Adrenal gland (tissue), 12 donors: Measurements from ENCODE around the gene PHF21A. TPM values are rescaled to one million over a fixed set of nuclear protein-coding genes. Genes with fewer than 3 reads are reported as not detected.

Experiments used
- DNase-seq, 7 donors: peaks; one replicate each; pipeline ENCODE4 v3.0.0-alpha.2; 2019 to 2020
- H3K27ac ChIP-seq, 5 donors: fragments of 200-600 bp; sonication (generic) in 4 of 5; 1 replicate in 3 of 5; 2 replicates in 2 of 5; pipeline versions ENCODE4 v1.5.1 to v1.8.0; 2016 to 2020; ENCODE audit warnings: mild to moderate bottlenecking in 1 of 5
- H3K27me3 ChIP-seq: fragments of 200-600 bp; 2 replicates; pipeline ENCODE4 v1.8.0; 2021
- H3K36me3 ChIP-seq, 2 donors: fragments of 200-600 bp; replicated peaks in 1 of 2; 1 replicate in 1 of 2; 2 replicates in 1 of 2; pipeline versions ENCODE4 v1.5.1 to v1.8.0; 2018 to 2022
- H3K4me1 ChIP-seq, 2 donors: fragments of 200-600 bp; replicated peaks in 1 of 2; 1 replicate in 1 of 2; 2 replicates in 1 of 2; pipeline versions ENCODE4 v1.5.1 to v1.8.0; 2018 to 2021
- H3K4me3 ChIP-seq, 4 donors: fragments of 200-600 bp; sonication (generic) in 3 of 4; one replicate each; pipeline ENCODE4 v1.5.1; 2016 to 2018
- H3K9me3 ChIP-seq, 3 donors: fragments of 200-600 bp; sonication (generic) in 1 of 3; replicated peaks in 1 of 3; 1 replicate in 2 of 3; 2 replicates in 1 of 3; pipeline versions ENCODE4 v1.5.1 to v1.8.0; 2016 to 2021
- CTCF ChIP-seq, 6 experiments: fragments of 450-650 bp in 4 of 6; fragments of 200-600 bp in 2 of 6; sonication (generic) in 1 of 6; IDR thresholded peaks; 1 replicate in 5 of 6; 2 replicates in 1 of 6; pipeline versions ENCODE4 v1.5.1 to v1.8.0; 2016 to 2021; ENCODE audit warnings: antibody characterized with exemption in 6 of 6, mild to moderate bottlenecking in 2 of 6, moderate library complexity in 1 of 6
- POLR2A ChIP-seq, 2 donors: fragments of 450-650 bp; IDR thresholded peaks; one replicate each; pipeline ENCODE4 v1.6.1; 2017; ENCODE audit warnings: antibody characterized with exemption in 2 of 2, mild to moderate bottlenecking in 2 of 2, moderate library complexity in 1 of 2
- WGBS, 4 donors: extraction: QIAGEN DNeasy Blood & Tissue Kit in 2 of 4; methylation state at CpG; one replicate each; pipeline versions ENCODE4 v1.1.5 to v1.1.7; 2013 to 2017; 5-methylcytosine and 5-hydroxymethylcytosine counted together
- intact Hi-C, 2 donors: fragments of 100-400 bp; cut with DNase I; formaldehyde crosslinking; loops; one replicate each; pipeline versions ENCODE4 v1.14.1 to v1.15.0; 2022 to 2023
- polyA plus RNA-seq, 3 donors: library from polyadenylated mRNA; stranded (reverse); fragments of 200-250 nt in 2 of 3; fragments of 350-450 nt in 1 of 3; fragmentation: Illumina TruSeq in 1 of 3; extraction: RNeasy Lipid Tissue Mini Kit (QIAGEN cat#74804) in 1 of 3; gene quantifications; one replicate each; pipeline ENCODE4 v1.2.3, GENCODE V29; 2013 to 2014
- total RNA-seq, 9 donors: library from RNA; depleted of rRNA in 4 of 9; stranded (reverse); fragments of >200 nt in 4 of 9; fragments of 120-200 nt in 1 of 9; fragmentation: NEBNext Ultra II Directional in 1 of 9; extraction: Animal tissue kit (Norgen Biotek cat#: 25700) in 1 of 9; gene quantifications; one replicate each; pipeline versions ENCODE4 v1.1.0 to v1.2.4, GENCODE V29; 2013 to 2023
- donor health status: healthy with polysubstance abuse.
- donor health status: Bipolar disorder and iron deficiency.
- donor health status: DM: yes; HTN: yes; CAD: no.
- donor health status: DM: no; HTN: no; CAD: no.
- donor health status: DM: no; HTN: no; CAD: no.
- donor health status: DM: yes; HTN: yes; CAD: no.

Gene PHF21A
- total and polyA plus RNA-seq, 12 donors: 28.4 to 85.1 (median 40.0) TPM

DNA sequence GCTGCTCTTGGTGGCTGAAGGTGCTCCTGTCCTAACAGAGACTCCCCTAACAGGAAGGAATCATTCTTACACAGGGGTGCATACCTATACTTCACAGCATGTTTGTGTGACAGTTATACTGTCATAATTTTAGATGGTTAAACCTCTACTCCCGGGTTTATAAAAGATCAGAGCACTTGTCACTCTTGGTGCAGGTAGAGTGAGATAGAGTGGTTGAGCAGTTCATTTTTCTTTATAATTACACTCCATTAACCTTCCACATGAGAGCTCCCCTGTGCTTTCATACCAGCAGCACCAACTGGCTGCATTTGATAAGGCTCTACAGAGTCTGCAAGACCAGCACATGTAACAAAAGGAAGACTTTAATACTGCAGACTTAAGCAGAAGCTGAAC, 125.9 kb downstream of the PHF21A start:
- WGBS, 4 donors: 43 to 64% (median 55%) methylated on average over 1 of the region's 1 CpG
- Histone ChIP-seq H3K9me3 (no peaks in the 10 kb centered on the region), H3K27ac (peak overlapping the region in 1 of 5 donors; percentile 20), H3K36me3 (no peaks in the 10 kb centered on the region), H3K27me3 (no peaks in the 10 kb centered on the region), H3K4me3 (no peak overlapping the region), H3K4me1 (peaks cover 16 to 25% of the 10 kb centered on the region in 2 donors)
- intact Hi-C loops: loop anchor here in 1 of 2 donors (10.0 kb wide), 1 partner anchor 51 kb away; no protein-coding TSS in a partner anchor
- no peak for TF ChIP-seq CTCF (IDR thresholded peaks at IDR 0.05)
- no peak for TF ChIP-seq POLR2A (IDR thresholded peaks at IDR 0.05)
- no peak for DNase-seq

GRCh38 chr11:45994371-45995341, 126.6 kb downstream of the PHF21A start:
- Histone ChIP-seq H3K27me3 (no peaks in the 10 kb centered on the region), H3K4me1 (peaks cover 16 to 25% of the 10 kb centered on the region in 2 donors), H3K36me3 (no peaks in the 10 kb centered on the region), H3K9me3 (no peaks in the 10 kb centered on the region), H3K27ac (peak overlapping the region in 2 of 5 donors; percentile 20 to 43), H3K4me3 (no peak overlapping the region)
- TF ChIP-seq CTCF (IDR thresholded peaks at IDR 0.05) (no peak), POLR2A (IDR thresholded peaks at IDR 0.05) (no peak)
- intact Hi-C loops: loop anchor here in 1 of 2 donors (10.0 kb wide), 1 partner anchor 50 kb away; no protein-coding TSS in a partner anchor
- peak in 4 of 7 donors; percentile 33 to 56 (median 42) for DNase-seq
- 59 to 68% (median 65%) methylated on average over 10 of the region's 10 CpGs for WGBS, 4 donors

DNA sequence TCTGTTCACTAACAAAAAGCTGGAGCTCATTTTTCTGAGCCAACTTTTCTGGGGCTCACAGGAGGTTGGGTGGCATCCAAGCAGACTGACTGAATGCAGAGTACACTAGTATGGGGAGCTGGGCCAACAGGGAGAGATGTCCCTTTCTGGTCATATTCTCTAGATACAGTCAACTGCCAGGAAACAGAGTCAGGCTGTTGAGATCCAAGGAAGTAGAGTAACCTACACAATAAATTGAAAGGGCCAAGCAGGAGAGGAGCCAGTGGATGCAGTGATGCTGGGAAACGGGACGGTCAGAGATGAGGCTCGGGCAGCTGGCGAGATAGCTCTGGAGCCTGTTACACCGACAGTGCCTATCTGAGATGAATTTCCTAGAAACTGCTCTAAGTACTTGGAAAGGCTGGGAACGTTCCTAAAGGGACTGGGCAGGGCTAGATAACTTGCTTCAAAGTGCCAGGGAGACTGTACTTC, 127.7 kb downstream of the PHF21A start:
- peak in 6 of 7 donors; percentile 25 to 72 (median 60) for DNase-seq
- 38 to 41% (median 40%) methylated on average over 6 of the region's 6 CpGs for WGBS, 4 donors
- H3K27me3 ChIP-seq: no peaks in the 10 kb centered on the region
- intact Hi-C loops: loop anchor here in 1 of 2 donors (10.0 kb wide), 1 partner anchor 49 kb away; no protein-coding TSS in a partner anchor
- H3K36me3 ChIP-seq: no peaks in the 10 kb centered on the region
- peaks cover 16 to 25% of the 10 kb centered on the region in 2 donors for H3K4me1 ChIP-seq
- peak overlapping the region in 1 of 5 donors; percentile 4 for H3K27ac ChIP-seq
- no peaks in the 10 kb centered on the region for H3K9me3 ChIP-seq
- H3K4me3 ChIP-seq: no peak overlapping the region
- TF ChIP-seq POLR2A (IDR thresholded peaks at IDR 0.05) (no peak), CTCF (IDR thresholded peaks at IDR 0.05) (no peak)

DNA sequence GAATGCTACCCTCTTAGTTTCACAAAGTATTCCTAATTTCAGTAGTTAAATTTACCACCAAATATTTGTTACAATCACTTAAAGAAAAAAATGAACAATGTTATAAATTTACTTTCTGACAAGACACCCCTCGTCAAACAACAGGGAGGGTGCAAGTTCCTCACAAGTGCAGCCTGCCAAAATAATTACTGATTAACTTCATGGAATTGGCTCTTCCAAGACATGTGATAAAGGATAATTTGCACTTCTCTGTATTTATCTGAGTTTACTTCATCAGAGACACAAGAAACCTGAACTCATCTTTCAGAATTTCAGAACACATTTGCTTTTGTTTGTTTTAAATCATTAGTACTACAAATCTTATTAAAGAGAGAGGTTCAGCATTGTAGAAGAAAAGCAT, 132.3 kb downstream of the PHF21A start:
- H3K9me3 ChIP-seq: no peaks in the 10 kb centered on the region
- 48 to 77% (median 67%) methylated on average over 1 of the region's 1 CpG for WGBS, 4 donors
- H3K4me1 ChIP-seq: peaks cover 6 to 9% of the 10 kb centered on the region in 2 donors
- no peaks in the 10 kb centered on the region for H3K27me3 ChIP-seq
- no peaks in the 10 kb centered on the region for H3K36me3 ChIP-seq
- no peak overlapping the region for H3K4me3 ChIP-seq
- intact Hi-C loops: no loop called here
- no peak for DNase-seq
- TF ChIP-seq POLR2A (IDR thresholded peaks at IDR 0.05): no peak
- no peak overlapping the region for H3K27ac ChIP-seq
